Liver (tissue), 9 donors: ENCODE measurements around the gene NOC2L. TPM values are rescaled to one million over a fixed set of nuclear protein-coding genes. Genes with fewer than 3 reads are reported as not detected.

Experiments used
- DNase-seq: peaks from one replicate; pipeline ENCODE4 v3.0.0-alpha.2; 2017; ENCODE audit warnings: low spot score
- H3K27ac ChIP-seq, 2 donors: one replicate each; pipeline ENCODE4 v1.7.0; 2013; ENCODE audit warnings: inconsistent platforms in 2 of 2, low read length in 2 of 2, control low read depth in 1 of 2, low read depth in 1 of 2, mild to moderate bottlenecking in 1 of 2
- H3K27me3 ChIP-seq, 4 donors: one replicate each; pipeline versions ENCODE4 v1.6.1 to v1.7.0; 2013; ENCODE audit warnings: low read length in 3 of 4, inconsistent platforms in 1 of 4, mild to moderate bottlenecking in 1 of 4, moderate library complexity in 1 of 4; ENCODE audit not compliant: control insufficient read depth in 4 of 4, insufficient read depth in 4 of 4
- H3K36me3 ChIP-seq, 4 donors: one replicate each; pipeline versions ENCODE4 v1.6.1 to v1.7.0; 2013; ENCODE audit warnings: low read length in 3 of 4, mild to moderate bottlenecking in 3 of 4, low read depth in 1 of 4, moderate library complexity in 1 of 4; ENCODE audit not compliant: control insufficient read depth in 4 of 4, insufficient read depth in 3 of 4
- H3K4me1 ChIP-seq, 4 donors: one replicate each; pipeline versions ENCODE4 v1.6.1 to v1.7.0; 2013; ENCODE audit warnings: low read length in 3 of 4, mild to moderate bottlenecking in 3 of 4, moderate library complexity in 1 of 4; ENCODE audit not compliant: control insufficient read depth in 4 of 4, insufficient read depth in 4 of 4
- H3K4me3 ChIP-seq, 3 donors: one replicate each; pipeline versions ENCODE4 v1.6.1 to v1.7.0; 2013; ENCODE audit warnings: low read length in 3 of 3, control low read depth in 1 of 3, low read depth in 1 of 3, mild to moderate bottlenecking in 1 of 3
- H3K9ac ChIP-seq, 2 donors: one replicate each; pipeline ENCODE4 v1.7.0; 2013; ENCODE audit warnings: low read length in 2 of 2, mild to moderate bottlenecking in 2 of 2, moderate library complexity in 2 of 2, control low read depth in 1 of 2, low read depth in 1 of 2
- H3K9me3 ChIP-seq, 4 donors: one replicate each; pipeline versions ENCODE4 v1.6.1 to v1.7.0; 2013; ENCODE audit warnings: low read length in 3 of 4; ENCODE audit not compliant: control insufficient read depth in 4 of 4
- EGR1 ChIP-seq, 2 donors: IDR thresholded peaks; 2 replicates each; pipeline ENCODE4 v1.6.1; 2016 to 2018; ENCODE audit warnings: antibody characterized with exemption in 2 of 2, low read depth in 2 of 2
- FOXA1 ChIP-seq: IDR thresholded peaks from 2 replicates; pipeline ENCODE4 v1.6.1; 2016; ENCODE audit warnings: antibody characterized with exemption
- FOXA2 ChIP-seq: IDR thresholded peaks from 2 replicates; pipeline ENCODE4 v1.6.1; 2016; ENCODE audit warnings: antibody characterized with exemption
- GABPA ChIP-seq, 2 donors: IDR thresholded peaks in 1 of 2; conservative IDR thresholded peaks in 1 of 2; 2 replicates each; pipeline ENCODE4 v1.6.1; 2016; ENCODE audit warnings: antibody characterized with exemption in 2 of 2, mild to moderate bottlenecking in 1 of 2, moderate library complexity in 1 of 2
- HNF4A ChIP-seq, 2 donors: conservative IDR thresholded peaks; 2 replicates each; pipeline ENCODE4 v1.6.1; 2016; ENCODE audit warnings: antibody characterized with exemption in 2 of 2, mild to moderate bottlenecking in 2 of 2
- HNF4G ChIP-seq: IDR thresholded peaks from 2 replicates; pipeline ENCODE4 v1.6.1; 2016; ENCODE audit warnings: antibody characterized with exemption
- JUND ChIP-seq, 2 donors: IDR thresholded peaks; 2 replicates each; pipeline ENCODE4 v1.6.1; 2016; ENCODE audit warnings: antibody characterized with exemption in 2 of 2
- MAX ChIP-seq: IDR thresholded peaks from 2 replicates; pipeline ENCODE4 v1.6.1; 2016; ENCODE audit warnings: antibody characterized with exemption
- NR2F2 ChIP-seq: IDR thresholded peaks from 2 replicates; pipeline ENCODE4 v1.6.1; 2016; ENCODE audit warnings: antibody characterized with exemption
- RAD21 ChIP-seq, 2 donors: IDR thresholded peaks; 2 replicates each; pipeline ENCODE4 v1.6.1; 2016; ENCODE audit warnings: antibody characterized with exemption in 2 of 2, mild to moderate bottlenecking in 2 of 2
- REST ChIP-seq: IDR thresholded peaks from 2 replicates; pipeline ENCODE4 v1.6.1; 2016; ENCODE audit warnings: antibody characterized with exemption, mild to moderate bottlenecking
- RXRA ChIP-seq, 2 donors: IDR thresholded peaks; 2 replicates each; pipeline ENCODE4 v1.6.1; 2017 to 2018; ENCODE audit warnings: antibody characterized with exemption in 2 of 2, mild to moderate bottlenecking in 1 of 2
- SP1 ChIP-seq: IDR thresholded peaks from 2 replicates; pipeline ENCODE4 v1.6.1; 2018; ENCODE audit warnings: antibody characterized with exemption, mild to moderate bottlenecking
- TAF1 ChIP-seq: conservative IDR thresholded peaks from 2 replicates; pipeline ENCODE4 v1.6.1; 2016; ENCODE audit warnings: antibody characterized with exemption, mild to moderate bottlenecking
- YY1 ChIP-seq: IDR thresholded peaks from 2 replicates; pipeline ENCODE4 v1.6.1; 2016; ENCODE audit warnings: antibody characterized with exemption, mild to moderate bottlenecking
- ZBTB33 ChIP-seq: IDR thresholded peaks from 2 replicates; pipeline ENCODE4 v1.6.1; 2016; ENCODE audit warnings: antibody characterized with exemption
- WGBS: extraction: QIAGEN DNeasy Blood & Tissue Kit; methylation state at CpG from one replicate; pipeline ENCODE4 v1.1.7; 2013; 5-methylcytosine and 5-hydroxymethylcytosine counted together
- polyA plus RNA-seq, 2 donors: library from polyadenylated mRNA; stranded (reverse) in 1 of 2; unstranded in 1 of 2; fragments of 200-250 nt in 1 of 2; fragments of >200 nt in 1 of 2; fragmentation: Nextera tagmentation in 1 of 2; extraction: Ambion mirVana in 1 of 2; gene quantifications; one replicate each; pipeline versions ENCODE4 v1.2.1 to v1.2.3, GENCODE V29; 2013 to 2015
- total RNA-seq, 2 donors: library from RNA; depleted of rRNA; stranded (reverse); fragments of >200 nt; gene quantifications; one replicate each; pipeline ENCODE4 v1.2.3, GENCODE V29; 2014
- TF ChIP-seq, protein P1 (sequence below): IDR thresholded peaks from 2 replicates; pipeline ENCODE4 v1.6.1; 2016; ENCODE audit warnings: antibody characterized with exemption
- TF ChIP-seq, protein P2 (sequence below): fragments of 150-350 bp; IDR thresholded peaks from 2 replicates; pipeline ENCODE4 v1.5.1; 2017; ENCODE audit warnings: improper control_type of control experiment, low read depth, low read length; ENCODE audit not compliant: missing input control
- donor health status: healthy.
- donor health status: healthy.
- donor health status: healthy.
- donor health status: healthy.
- donor health status: healthy.

NOC2L gene
- total and polyA plus RNA-seq, 4 donors = 17.1 to 34.5 (median 30.0) TPM

DNA sequence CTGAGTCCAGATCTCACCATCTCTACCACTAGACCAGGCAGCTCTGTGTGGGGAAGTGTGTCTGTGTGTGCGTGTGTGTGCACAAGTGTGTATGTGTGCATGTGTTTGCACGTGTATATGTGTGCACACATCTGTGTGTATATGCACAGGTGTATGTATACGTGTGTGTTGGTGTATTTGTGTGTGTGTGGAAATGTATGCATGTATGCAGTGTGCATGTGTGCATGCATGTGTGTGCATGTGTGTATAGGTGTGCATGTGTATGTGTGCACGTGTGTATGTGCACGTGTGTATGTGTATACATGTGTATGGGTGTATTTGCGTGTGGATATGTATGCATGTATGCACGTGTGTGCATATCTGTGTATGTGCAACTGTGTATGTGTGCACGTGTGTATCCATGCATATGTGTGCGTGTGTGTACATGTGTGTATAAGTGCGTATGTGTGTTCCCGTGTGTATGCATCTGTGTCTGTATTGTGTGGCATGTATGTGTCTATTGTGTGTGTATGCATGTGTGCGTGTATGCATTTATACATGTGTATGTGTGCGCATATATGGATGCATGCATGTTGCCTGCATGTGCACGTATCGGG lies 10.3 kb upstream of the NOC2L start:
- Histone ChIP-seq H3K27me3 (peaks cover 0 to 24% (median 1%) of the 10 kb centered on the region in 4 donors), H3K4me3 (no peak overlapping the region), H3K4me1 (peaks cover 3 to 12% (median 9%) of the 10 kb centered on the region in 4 donors)

GRCh38 chr1:967466-968343 lies 8.6 kb upstream of the NOC2L start:
- 78% methylated on average over 23 of the region's 23 CpGs for WGBS
- Histone ChIP-seq H3K9me3 (no peaks in the 10 kb centered on the region), H3K27ac (no peak overlapping the region), H3K27me3 (peaks cover 0 to 14% (median 1%) of the 10 kb centered on the region in 4 donors), H3K36me3 (peaks cover 0 to 4% (median 0%) of the 10 kb centered on the region in 4 donors), H3K9ac (no peak overlapping the region), H3K4me1 (peaks cover 3 to 12% (median 9%) of the 10 kb centered on the region in 4 donors), H3K4me3 (no peak overlapping the region)
- DNase-seq = no peak
- no peak for TF ChIP-seq JUND (IDR thresholded peaks at IDR 0.05)
- no peak for TF ChIP-seq RAD21 (IDR thresholded peaks at IDR 0.05)
- TF ChIP-seq, protein P1, sequence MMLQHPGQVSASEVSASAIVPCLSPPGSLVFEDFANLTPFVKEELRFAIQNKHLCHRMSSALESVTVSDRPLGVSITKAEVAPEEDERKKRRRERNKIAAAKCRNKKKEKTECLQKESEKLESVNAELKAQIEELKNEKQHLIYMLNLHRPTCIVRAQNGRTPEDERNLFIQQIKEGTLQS = no peak
- TF ChIP-seq, protein P2, sequence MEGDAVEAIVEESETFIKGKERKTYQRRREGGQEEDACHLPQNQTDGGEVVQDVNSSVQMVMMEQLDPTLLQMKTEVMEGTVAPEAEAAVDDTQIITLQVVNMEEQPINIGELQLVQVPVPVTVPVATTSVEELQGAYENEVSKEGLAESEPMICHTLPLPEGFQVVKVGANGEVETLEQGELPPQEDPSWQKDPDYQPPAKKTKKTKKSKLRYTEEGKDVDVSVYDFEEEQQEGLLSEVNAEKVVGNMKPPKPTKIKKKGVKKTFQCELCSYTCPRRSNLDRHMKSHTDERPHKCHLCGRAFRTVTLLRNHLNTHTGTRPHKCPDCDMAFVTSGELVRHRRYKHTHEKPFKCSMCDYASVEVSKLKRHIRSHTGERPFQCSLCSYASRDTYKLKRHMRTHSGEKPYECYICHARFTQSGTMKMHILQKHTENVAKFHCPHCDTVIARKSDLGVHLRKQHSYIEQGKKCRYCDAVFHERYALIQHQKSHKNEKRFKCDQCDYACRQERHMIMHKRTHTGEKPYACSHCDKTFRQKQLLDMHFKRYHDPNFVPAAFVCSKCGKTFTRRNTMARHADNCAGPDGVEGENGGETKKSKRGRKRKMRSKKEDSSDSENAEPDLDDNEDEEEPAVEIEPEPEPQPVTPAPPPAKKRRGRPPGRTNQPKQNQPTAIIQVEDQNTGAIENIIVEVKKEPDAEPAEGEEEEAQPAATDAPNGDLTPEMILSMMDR = no peak
- no peak for TF ChIP-seq YY1
- no peak for TF ChIP-seq FOXA2
- no peak for TF ChIP-seq REST
- no peak for TF ChIP-seq RXRA (IDR thresholded peaks at IDR 0.05)
- TF ChIP-seq HNF4A (conservative IDR thresholded peaks at IDR 0.05) = no peak
- no peak for TF ChIP-seq GABPA (IDR thresholded peaks at IDR 0.05 in 1 of 2, conservative IDR thresholded peaks at IDR 0.05 in 1 of 2)
- TF ChIP-seq NR2F2 = no peak
- TF ChIP-seq FOXA1 = no peak
- TF ChIP-seq TAF1 = no peak
- TF ChIP-seq HNF4G = no peak
- no peak for TF ChIP-seq EGR1 (IDR thresholded peaks at IDR 0.05; ENCODE audit: low read depth in 2 of 2)
- TF ChIP-seq SP1 = no peak
- no peak for TF ChIP-seq MAX
- no peak for TF ChIP-seq ZBTB33

More for the DNA sequence above, 10.3 kb upstream of the NOC2L start:
- WGBS = 79% methylated on average over 15 of the region's 15 CpGs
- Histone ChIP-seq H3K27ac (no peak overlapping the region), H3K9ac (no peak overlapping the region), H3K9me3 (no peaks in the 10 kb centered on the region), H3K36me3 (no peaks in the 10 kb centered on the region)
- DNase-seq = no peak
- TF ChIP-seq MAX = no peak
